Osteoblast (primary cell): ENCODE data around the gene RAB1A. TPM values are rescaled to one million over a fixed set of nuclear protein-coding genes. Genes with fewer than 3 reads are reported as not detected.

Experiments used
- DNase-seq: peaks from one replicate; pipeline ENCODE4 v3.0.0; 2011; ENCODE audit warnings: low spot score, mixed read lengths; ENCODE audit not compliant: insufficient read length; ENCODE audit errors: missing footprints
- H2AFZ ChIP-seq: 2 replicates; pipeline ENCODE4 v1.6.0; 2011; ENCODE audit warnings: mild to moderate bottlenecking, low read length
- H3K27ac ChIP-seq: 2 replicates; pipeline ENCODE4 v1.5.1; 2011; ENCODE audit warnings: mild to moderate bottlenecking, low read depth, low read length, moderate library complexity
- H3K27me3 ChIP-seq: 2 replicates; pipeline ENCODE4 v1.6.0; 2012; ENCODE audit warnings: mild to moderate bottlenecking, control low read depth, inconsistent platforms, low read length, moderate library complexity; ENCODE audit not compliant: insufficient read depth
- H3K36me3 ChIP-seq: 2 replicates; pipeline ENCODE4 v1.5.1; 2011; ENCODE audit warnings: mild to moderate bottlenecking, low read length, control low read depth, moderate library complexity; ENCODE audit not compliant: insufficient read depth
- H3K4me1 ChIP-seq: 2 replicates; pipeline ENCODE4 v1.5.1; 2011; ENCODE audit warnings: mild to moderate bottlenecking, low read length, control low read depth, moderate library complexity; ENCODE audit not compliant: insufficient read depth
- H3K4me2 ChIP-seq: 2 replicates; pipeline ENCODE4 v1.6.0; 2011; ENCODE audit warnings: mild to moderate bottlenecking, low read length; ENCODE audit not compliant: insufficient read depth
- H3K4me3 ChIP-seq: fragments of 200-600 bp; sonication (generic); 3 replicates; pipeline ENCODE4 v1.5.1; 2012; ENCODE audit warnings: mild to moderate bottlenecking, low read length, inconsistent platforms; ENCODE audit not compliant: insufficient read depth
- H3K79me2 ChIP-seq: 2 replicates; pipeline ENCODE4 v1.6.0; 2012; ENCODE audit warnings: mild to moderate bottlenecking, low read length, control low read depth, inconsistent platforms; ENCODE audit not compliant: insufficient read depth
- H3K9me3 ChIP-seq: 2 replicates; pipeline ENCODE4 v1.5.1; 2011; ENCODE audit warnings: low read depth, low read length, control low read depth
- H4K20me1 ChIP-seq: 2 replicates; pipeline ENCODE4 v1.6.0; 2012; ENCODE audit warnings: mild to moderate bottlenecking, low read length, control low read depth; ENCODE audit not compliant: insufficient read depth
- total RNA-seq: library from RNA; depleted of rRNA; stranded (reverse); fragments of >200 nt; gene quantifications from 2 replicates; pipeline ENCODE4 v1.2.3, GENCODE V29; 2012
- TF ChIP-seq, protein P1 (sequence below): IDR thresholded peaks from 2 replicates; pipeline ENCODE4 v1.5.1; 2011; ENCODE audit warnings: mild to moderate bottlenecking, low read depth, low read length, moderate library complexity; ENCODE audit errors: extremely low read depth

RAB1A gene
- total RNA-seq, 1 donor = 72.7 TPM

DNA sequence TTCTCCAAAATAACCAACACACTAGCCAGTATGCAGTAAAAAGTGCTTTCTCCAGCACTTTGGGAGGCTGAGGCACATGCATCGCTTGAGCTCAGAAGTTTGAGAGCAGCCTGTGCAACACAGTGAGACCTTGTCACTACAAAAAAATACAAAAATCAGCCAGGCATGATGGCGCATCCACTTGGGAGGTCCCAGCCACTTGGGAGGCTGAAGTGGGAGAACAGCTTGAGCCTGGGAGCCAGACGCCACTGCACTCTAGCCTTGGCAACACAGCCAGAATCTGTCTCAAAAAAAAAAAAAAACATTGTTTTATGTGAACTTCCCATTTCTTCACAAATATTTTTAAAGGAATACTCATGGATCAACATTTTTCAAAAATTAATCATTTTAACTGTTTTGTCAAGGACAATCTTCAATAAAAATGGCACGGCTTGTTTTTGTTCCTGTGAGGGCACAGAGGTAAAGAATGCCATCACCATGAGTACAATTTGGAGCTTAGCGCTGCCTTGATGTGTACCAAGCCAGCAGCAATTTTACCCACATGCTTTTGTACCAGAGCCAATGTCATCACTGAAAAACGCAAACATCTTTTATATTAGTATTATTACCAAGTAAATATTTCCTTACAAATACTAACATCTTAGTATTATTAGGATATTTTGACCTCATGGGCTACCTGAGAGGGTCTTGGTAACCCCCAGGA lies 26.7 kb downstream of the RAB1A start:
- H3K9me3 ChIP-seq = no peaks in the 10 kb centered on the region
- peak overlapping the region; percentile 49 for H3K27ac ChIP-seq
- peaks cover 91% of the 10 kb centered on the region for H4K20me1 ChIP-seq
- peak; percentile 87 for DNase-seq
- peak overlapping the region; percentile 4 for H3K4me2 ChIP-seq
- no peak overlapping the region for H2AFZ ChIP-seq
- H3K4me1 ChIP-seq = peaks cover 14% of the 10 kb centered on the region
- TF ChIP-seq, protein P1, sequence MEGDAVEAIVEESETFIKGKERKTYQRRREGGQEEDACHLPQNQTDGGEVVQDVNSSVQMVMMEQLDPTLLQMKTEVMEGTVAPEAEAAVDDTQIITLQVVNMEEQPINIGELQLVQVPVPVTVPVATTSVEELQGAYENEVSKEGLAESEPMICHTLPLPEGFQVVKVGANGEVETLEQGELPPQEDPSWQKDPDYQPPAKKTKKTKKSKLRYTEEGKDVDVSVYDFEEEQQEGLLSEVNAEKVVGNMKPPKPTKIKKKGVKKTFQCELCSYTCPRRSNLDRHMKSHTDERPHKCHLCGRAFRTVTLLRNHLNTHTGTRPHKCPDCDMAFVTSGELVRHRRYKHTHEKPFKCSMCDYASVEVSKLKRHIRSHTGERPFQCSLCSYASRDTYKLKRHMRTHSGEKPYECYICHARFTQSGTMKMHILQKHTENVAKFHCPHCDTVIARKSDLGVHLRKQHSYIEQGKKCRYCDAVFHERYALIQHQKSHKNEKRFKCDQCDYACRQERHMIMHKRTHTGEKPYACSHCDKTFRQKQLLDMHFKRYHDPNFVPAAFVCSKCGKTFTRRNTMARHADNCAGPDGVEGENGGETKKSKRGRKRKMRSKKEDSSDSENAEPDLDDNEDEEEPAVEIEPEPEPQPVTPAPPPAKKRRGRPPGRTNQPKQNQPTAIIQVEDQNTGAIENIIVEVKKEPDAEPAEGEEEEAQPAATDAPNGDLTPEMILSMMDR = no peak
- H3K27me3 ChIP-seq = no peaks in the 10 kb centered on the region
- H3K4me3 ChIP-seq = no peak overlapping the region
- peaks cover 88% of the 10 kb centered on the region for H3K79me2 ChIP-seq
- H3K36me3 ChIP-seq = peaks cover 65% of the 10 kb centered on the region

DNA sequence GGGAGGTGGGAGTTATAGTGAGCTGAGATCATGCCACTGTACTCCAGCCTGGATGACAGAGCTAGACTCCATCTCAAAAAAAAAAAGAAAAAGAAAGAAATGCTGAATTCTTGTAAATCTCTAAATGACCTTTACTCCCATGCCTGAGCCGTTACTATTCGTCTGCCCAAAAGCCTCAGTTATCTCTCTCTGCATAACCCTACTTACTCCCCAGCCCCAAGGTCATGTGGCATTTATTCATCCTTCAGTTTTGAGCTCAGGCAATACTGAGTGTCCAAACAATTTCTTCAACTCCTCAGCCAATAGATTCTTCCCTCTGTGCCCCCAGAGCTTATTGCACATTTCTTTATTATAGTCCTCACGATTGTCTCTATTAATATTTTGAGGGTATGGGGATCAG lies 28.8 kb downstream of the RAB1A start:
- H4K20me1 ChIP-seq = peaks cover 85% of the 10 kb centered on the region
- H3K36me3 ChIP-seq = peaks cover 67% of the 10 kb centered on the region

DNA sequence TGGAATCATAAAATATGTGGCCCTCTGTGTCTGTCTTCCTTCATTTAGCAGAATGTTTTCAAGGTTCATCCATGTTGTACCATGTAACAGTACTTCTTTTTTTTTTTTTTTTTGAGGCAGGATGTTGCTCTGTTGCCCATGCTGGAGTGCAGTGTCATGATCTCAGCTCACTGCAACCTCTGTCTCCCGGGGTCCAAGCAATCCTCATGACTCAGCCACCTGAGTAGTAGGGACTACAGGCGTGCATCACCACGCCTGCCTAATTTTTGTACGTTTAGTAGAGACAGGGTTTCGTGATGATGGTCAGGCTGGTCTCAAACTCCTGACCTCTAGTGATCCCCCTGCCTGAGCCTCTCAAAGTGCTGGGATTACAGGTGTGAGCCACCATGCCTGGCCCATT lies 31.2 kb downstream of the RAB1A start:
- TF ChIP-seq, protein P1 = no peak
- H3K27ac ChIP-seq = peak overlapping the region; percentile 26
- peaks cover 81% of the 10 kb centered on the region for H4K20me1 ChIP-seq
- H3K79me2 ChIP-seq = peaks cover 87% of the 10 kb centered on the region
- H3K36me3 ChIP-seq = peaks cover 74% of the 10 kb centered on the region
- H3K4me1 ChIP-seq = peaks cover 16% of the 10 kb centered on the region
- no peak overlapping the region for H2AFZ ChIP-seq
- H3K27me3 ChIP-seq = no peaks in the 10 kb centered on the region
- H3K9me3 ChIP-seq = no peaks in the 10 kb centered on the region
- DNase-seq = no peak
- H3K4me2 ChIP-seq = no peak overlapping the region
- H3K4me3 ChIP-seq = no peak overlapping the region

More for the DNA sequence above, 28.8 kb downstream of the RAB1A start:
- DNase-seq = no peak
- TF ChIP-seq, protein P1 = no peak
- no peak overlapping the region for H3K4me2 ChIP-seq
- peaks cover 16% of the 10 kb centered on the region for H3K4me1 ChIP-seq
- H3K79me2 ChIP-seq = peaks cover 87% of the 10 kb centered on the region
- peak overlapping the region; percentile 13 for H3K27ac ChIP-seq
- H3K9me3 ChIP-seq = no peaks in the 10 kb centered on the region
- H3K27me3 ChIP-seq = no peaks in the 10 kb centered on the region
- H2AFZ ChIP-seq = no peak overlapping the region
- H3K4me3 ChIP-seq = no peak overlapping the region

DNA sequence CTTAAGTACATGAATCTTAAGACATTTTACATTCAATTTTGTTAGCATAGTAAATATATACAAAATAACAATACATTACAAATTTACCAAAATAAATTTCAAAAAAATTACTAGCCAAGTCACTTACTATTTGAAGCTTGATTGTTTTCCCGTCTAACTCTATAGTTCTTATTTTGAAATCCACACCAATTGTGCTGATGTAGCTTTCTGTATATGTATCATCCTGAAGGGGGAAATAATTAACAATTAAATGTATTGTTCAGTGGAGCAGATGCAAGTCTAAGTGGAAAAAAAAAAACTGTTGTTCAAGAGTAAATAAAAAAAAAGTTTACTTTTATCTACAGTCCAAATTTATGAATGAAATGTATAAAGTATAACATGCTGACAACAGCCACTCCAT lies 32.1 kb downstream of the RAB1A start:
- Histone ChIP-seq H3K4me1 (peaks cover 9% of the 10 kb centered on the region), H2AFZ (no peak overlapping the region), H3K4me3 (no peak overlapping the region), H3K79me2 (peaks cover 92% of the 10 kb centered on the region), H3K27ac (peak overlapping the region; percentile 26), H3K9me3 (no peaks in the 10 kb centered on the region), H4K20me1 (peaks cover 79% of the 10 kb centered on the region), H3K27me3 (no peaks in the 10 kb centered on the region), H3K36me3 (peaks cover 74% of the 10 kb centered on the region), H3K4me2 (no peak overlapping the region)
- TF ChIP-seq, protein P1 = no peak
- no peak for DNase-seq
